HG02970 (cell line): Measurements from ENCODE around the gene ACSM6.
"Not testable (repeated sequence)": the region's sequence is repeated elsewhere in the genome, so short reads cannot be mapped to it uniquely, and the experiment has no call there.

Experiments
- ATAC-seq: cut with Tn5 transposase; IDR thresholded peaks from one replicate; pipeline ENCODE4 v1.9.1; 2021; ENCODE audit warnings: mild to moderate bottlenecking, moderate library complexity, moderate number of reproducible peaks; ENCODE audit not compliant: unreplicated experiment, low FRiP score

Gene ACSM6

DNA sequence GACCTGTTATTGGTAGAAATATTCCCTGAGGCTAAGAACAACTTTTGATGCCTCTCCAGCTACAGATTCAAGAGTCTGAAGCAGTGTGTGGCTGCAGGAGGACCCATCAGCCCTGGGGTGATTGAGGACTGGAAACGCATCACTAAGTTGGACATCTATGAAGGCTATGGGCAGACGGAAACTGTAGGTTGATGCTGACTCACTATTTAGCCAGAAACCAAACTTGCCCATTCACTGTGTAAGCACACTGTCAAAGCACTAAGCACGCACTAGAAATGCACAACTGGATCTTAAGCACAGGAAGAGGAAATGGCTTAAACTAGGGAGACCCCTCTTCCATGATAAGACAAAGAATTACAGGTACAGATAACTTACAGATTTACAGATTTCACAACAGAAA lies 20.8 kb downstream of the ACSM6 start:
- ATAC-seq: no peak

DNA sequence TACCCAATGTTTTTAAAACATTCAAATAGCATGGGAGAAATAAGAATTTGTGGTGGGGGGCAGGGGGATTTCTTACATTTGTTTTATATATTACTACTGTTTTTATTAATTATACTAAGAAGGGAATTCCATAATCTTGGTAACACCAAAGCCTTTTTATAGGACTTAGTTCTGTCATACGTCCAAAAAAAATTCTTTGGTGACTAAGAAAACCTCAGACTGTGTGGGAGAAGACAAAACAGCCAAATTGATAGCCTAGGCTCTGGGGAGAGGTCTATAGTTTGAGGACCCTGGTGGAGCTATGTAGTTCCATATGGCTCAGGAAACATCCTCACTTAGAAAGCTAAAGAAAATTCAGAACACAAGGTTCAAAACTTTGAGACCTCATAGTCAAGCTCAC lies 23.4 kb downstream of the ACSM6 start:
- ATAC-seq: no peak

DNA sequence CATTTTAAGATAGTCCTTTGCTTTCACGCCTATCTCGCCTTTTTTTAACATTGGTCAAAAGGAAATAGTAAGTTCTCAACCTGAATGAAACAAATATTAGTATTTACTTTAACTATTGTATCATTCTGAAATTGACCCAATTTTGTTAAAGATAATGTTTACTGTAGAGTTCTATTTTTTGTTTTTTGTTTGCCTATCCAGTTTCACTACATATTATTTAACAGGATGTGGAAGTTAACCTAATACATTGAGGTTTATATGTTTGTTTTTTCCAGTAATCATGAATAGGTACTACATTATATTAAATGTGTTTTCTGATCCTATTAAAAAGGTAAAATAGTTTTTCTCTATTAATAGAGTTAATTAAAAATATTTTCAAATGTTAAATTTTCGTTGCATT lies 26.5 kb downstream of the ACSM6 start:
- ATAC-seq: no peak

DNA sequence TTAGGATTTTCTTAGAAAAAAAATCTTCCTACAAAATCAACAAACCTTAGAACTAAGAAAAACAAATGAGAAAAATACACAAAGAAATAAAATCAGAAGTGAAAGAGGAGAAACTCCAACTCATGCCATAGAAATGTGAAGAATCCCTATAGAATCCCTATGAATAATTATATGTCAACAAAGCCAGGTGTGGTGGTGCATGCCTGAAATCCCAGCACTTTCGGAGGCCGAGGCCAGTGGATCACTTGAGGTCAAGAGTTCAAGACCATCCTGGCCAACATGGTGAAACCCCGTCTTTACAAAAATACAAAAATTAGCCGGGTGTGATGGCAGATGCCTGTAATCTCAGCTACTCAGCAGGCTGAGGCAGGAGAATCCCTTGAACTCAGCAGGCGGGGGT lies 27.1 kb downstream of the ACSM6 start:
- ATAC-seq: no peak

DNA sequence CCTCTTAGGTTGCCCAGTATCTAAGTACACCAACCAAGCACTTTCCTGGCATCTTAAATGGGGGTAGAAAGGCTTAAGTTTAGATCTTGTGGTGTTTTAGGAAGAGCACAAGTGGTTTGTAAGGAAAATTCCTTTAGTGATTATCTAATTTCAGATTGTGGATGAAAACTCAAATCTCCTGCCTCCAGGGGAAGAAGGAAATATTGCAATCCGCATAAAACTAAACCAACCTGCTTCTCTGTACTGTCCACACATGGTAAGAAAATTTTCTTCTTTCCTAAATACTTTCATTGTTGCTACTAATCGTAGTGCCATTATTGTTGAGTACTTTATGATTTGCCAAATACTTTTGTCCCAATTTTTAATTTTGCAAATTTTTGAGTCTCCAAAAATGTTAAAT lies 31.1 kb downstream of the ACSM6 start:
- ATAC-seq: no peak

DNA sequence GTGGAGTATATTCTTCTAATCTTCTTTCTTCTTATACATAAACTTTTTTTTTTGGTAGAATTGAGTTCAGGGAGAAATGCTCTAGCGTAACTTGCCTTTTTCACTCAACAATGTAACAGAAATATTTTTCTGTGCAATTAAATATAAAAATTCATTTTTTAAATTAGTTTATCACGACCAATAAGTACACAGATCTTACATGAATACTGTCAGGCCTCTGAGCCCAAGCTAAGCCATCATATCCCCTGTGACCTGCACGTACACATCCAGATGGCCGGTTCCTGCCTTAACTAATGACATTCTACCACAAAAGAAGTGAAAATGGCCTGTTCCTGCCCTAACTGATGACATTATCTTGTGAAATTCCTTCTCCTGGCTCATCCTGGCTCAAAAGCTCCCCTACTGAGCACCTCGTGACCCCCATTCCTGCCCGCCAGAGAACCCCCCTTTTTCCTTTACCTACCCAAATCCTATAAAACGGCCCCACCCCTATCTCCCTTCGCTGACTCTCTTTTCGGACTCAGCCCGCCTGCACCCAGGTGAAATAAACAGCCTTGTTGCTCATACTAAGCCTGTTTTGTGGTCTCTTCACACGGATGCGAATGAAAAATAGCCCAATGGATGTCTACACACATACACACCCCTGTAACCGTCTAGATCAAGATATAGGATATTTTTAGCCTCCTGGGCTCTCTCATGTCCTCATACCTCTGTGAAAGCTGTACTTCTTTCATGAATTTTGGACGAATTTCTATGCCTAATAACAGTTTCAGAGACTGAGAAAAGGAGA lies 35.1 kb downstream of the ACSM6 start:
- ATAC-seq: not testable (repeated sequence)

DNA sequence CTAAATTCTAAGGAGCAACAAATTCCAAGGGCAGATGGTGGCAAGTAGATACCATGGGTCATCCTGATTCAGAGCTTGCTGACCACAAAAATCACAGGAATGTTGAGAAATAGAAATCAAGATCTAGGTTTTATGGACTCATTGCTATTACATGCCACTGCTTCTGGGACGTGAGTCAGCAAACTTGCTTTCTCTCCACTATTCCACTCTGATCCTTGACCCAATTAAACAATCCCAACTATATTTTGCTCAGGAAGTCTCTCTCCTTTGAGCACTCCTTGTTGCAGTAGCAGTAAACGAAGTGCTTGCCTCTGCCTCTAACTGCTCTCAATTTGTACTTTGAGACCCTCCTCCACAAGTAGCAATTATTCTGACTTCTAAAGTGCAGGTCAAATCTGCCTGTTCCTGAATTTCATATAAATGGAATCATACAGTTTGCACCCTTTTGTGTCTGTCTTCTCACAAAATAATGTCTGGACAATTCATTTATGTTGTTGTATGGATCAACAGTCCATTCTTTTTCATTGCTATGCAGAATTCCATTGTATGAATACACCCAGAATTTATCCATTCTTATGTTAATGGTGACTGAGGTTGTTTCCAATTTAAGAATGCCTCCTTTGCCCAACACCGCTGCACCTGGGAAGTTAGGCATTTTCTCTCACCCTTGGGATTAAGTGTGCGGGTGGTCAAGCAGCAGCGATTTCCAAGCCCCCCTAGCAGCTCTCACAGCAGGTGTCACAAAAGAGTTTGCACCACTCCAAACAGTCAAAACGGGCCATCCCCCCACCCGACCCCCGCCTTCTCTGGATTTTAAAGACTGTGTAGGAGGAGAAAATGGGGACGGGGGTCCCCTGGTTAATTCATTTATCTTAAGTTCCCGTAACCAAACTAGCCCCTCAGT lies 35.9 kb downstream of the ACSM6 start:
- ATAC-seq: no peak

DNA sequence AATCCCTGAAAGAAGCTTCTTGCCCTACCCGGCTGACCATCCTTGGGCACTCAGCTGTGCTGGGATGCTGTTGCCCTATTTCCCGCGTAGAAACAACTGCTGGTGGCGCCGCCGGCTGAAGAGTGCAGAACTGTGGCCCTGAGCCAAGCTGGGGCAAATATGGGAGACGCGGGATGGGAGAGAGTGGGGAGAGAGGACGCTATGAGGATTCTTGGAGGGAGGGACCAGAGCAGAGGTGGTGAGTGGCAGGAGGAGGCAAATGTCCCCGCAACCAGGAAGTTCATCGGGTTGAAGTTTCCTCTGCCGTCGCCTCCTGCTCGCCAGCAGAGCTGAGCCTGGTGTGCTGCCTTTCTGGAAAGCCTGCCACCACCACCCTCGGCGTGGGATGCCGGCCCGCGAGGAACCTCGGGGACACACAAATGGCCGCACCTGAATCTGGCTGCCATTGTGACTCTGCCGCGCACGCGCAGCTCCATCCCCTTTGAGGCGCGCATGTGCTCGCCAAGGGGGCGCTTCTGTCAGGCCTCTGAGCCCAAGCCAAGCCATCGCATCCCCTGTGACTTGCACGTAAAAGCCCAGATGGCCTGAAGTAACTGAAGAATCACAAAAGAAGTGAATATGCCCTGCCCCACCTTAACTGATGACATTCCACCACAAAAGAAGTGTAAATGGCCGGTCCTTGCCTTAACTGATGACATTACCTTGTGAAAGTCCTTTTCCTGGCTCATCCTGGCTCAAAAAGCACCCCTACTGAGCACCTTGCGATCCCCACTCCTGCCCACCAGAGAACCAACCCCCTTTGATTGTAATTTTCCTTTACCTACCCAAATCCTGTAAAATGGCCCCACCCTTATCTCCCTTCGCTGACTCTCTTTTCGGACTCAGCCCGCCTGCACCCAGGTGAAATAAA lies 36.9 kb downstream of the ACSM6 start:
- ATAC-seq: not testable (repeated sequence)

DNA sequence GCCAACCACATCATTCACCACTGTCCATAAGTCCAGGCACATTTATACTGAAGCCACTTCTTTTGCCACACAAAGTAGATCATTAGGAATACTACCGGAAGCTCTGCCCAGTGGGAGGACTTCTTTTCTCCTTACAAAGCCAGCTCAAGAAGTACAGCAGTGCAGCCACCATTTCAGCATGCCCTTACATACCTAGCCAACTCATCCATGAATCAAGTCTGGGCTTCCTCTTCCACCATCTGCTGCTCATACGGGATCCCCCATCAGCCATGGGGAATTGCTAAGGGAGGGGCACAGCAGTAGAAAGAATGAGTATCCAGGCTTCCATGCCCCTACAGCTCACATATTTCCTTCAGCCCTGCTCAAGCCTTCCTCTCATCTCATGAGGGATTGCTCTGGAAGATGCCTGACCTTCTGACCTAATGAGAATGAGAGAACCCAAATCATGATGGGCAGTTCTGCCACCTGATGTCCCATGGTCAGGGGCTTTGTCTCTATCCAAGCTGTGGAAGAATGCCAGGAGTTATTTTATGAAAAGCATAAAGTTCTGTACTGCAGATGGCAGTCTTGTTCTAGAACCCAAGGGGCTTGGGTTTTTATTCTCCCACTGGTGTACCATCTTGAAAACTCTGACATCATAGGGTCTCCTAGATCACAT lies 39.5 kb downstream of the ACSM6 start:
- no peak for ATAC-seq

DNA sequence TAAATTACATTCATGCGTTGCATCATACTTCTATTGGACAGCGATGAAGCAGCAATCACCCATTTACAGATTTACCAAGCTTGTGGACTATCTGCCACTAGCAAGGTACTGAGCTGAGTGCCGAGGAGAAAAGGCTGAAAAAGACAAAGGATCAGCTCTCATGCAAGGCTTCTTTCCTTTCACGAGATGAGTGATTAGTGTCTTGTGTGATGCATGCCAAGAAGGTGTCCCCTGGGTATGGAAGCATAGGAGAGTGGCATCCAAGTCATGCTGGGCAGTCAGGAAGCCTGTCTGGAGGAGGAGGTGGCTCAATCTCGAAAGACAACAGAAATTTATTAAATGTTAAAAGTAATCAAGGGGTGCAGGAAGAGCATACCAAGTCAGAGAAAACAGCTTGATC lies 40.9 kb downstream of the ACSM6 start:
- no peak for ATAC-seq

DNA sequence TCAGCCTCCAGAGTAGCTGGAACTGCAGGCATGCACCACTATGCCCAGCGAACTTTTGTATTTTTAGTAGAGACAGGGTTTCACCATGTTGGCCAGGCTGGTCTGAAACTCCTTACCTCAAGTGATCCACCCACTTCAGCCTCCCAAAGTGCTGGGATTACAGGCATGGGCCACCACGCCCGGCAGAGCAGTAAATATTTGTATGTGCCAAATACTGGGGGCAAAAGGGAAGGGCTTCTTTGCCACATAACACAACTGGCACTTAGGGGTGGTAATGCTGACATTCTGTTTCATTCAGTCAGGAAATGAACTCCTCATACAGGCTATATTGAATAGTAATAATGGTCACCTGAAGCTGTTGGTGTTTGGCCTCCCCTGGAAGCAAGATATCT lies 41.6 kb downstream of the ACSM6 start:
- ATAC-seq: no peak

DNA sequence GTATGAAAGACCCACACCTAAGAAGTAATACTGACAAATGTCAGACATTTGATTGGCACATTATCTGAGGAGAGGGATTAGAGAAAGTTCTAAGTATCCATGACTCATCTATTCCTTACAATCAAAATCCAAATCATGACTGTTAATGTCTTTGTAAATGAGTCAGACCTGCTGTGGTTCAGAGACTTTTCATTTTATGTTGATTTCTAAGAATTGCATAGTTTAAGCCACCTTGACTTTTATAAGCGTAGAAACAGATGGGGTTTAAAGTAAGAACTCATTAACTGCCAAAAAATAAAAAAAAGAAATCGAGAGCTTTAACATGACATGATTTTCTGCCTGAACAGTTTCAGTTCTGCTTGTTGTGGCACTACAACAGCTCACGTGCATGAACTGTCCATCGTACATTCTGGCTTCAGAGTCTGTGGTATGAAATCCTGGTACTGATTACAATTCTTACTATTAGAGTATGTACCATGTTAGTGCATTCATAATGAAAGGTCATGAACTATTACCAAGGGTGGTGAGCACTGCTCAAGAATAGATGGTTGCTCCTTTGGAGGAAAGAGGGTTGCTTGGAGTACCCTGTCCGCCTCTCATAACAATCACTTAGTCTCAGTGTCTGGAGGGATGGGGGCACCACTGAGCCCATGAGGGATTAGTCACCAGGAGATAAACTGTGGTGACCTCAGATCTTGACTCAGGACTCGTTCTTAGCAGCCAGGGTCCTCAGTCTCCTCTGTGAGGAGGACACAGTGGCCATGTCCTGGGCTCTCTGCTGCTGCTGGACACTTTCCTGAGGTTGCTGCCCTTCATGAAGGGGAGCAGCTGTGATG lies 42.2 kb downstream of the ACSM6 start:
- ATAC-seq: peak; percentile 97

DNA sequence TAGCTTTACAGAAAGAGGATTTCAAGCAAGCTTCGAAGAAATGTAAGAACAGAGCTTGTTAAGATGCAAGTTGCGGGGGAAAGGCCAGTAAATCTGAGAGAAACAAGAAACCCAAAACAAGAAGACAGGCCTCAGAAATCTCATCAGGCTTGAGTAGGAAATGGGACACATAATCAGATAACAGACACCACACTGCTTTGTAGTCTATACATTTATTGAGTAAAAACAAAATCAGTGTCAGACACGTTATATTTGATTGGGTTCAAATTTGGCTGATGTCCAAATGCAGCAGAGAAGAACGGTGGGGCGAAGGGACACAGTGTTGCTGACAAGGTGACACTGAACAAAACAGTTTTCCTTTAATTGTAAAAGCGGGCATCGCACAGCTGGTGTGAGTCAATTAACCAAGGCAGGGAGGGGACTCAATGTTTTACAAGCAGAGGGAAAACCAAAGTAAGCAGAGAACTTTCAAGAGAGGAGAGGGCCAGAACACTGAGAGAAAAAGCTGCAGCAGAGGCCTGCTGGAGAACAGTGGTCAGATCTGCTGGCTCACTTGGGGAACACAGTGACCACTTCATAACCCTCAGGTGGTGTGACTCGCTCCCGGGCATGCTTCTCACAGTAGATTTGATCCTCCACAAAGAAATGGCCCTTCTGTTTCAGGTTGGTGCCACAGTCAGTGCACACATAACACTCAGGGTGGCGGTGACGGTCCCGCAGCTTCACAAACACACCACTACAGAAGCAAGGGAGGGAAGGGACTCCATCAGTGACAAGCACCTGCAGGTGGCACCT lies 43.5 kb downstream of the ACSM6 start:
- no peak for ATAC-seq

DNA sequence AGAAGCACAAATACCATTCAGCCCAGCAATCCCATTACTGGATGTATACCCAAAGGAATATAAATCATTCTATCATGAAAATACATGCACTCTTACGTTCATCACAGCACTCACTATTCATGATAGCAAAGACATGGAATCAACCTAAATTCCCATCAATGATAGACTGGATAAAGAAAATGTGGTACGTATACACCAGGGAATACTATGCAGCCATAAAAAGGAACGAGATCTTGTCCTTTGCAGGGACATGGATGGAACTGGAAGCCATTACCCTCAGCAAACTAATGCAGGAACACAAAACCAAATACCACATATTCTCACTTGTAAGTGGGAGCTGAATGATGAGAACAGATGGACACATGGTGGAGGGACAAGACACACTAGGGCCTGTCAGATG lies 46.1 kb downstream of the ACSM6 start:
- not testable (repeated sequence) for ATAC-seq

DNA sequence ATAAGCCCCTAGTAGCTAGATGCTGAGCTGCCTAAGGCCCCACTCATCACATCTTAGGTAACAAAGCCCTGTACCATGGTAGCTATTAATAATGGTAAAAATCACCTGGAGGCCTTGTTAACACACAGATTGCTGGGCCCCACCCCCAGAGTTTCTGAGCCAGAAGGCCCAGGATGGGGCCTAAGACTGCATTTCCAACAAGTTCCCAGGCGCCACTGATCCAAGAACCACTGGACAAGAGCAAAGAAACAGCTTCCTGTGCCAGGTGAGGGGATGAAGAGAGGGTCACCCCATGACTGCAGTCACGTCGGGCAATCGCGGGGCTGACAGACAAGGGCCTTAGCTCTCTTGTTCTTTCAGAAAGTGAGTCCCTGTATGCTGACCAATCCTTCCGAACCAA lies 46.8 kb downstream of the ACSM6 start:
- ATAC-seq: no peak

DNA sequence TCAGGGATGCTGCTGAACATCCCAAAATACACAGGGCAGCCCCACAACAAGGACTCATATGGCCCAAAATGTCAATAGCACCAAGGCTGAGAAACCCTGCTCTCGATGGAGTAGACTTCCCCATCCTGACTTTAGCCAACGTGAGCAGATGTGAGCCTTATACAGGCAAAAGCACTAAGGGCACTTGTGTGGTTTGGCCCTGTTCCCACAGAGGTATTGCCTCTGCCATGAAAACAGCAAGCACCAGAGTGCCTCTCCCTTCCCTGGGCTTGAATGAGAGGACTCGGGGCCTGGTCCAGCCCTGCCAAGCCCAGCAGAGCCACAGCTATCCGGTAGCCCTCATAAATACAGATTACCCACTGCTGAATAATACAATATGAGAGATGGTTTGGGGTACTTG lies 47.5 kb downstream of the ACSM6 start:
- no peak for ATAC-seq

DNA sequence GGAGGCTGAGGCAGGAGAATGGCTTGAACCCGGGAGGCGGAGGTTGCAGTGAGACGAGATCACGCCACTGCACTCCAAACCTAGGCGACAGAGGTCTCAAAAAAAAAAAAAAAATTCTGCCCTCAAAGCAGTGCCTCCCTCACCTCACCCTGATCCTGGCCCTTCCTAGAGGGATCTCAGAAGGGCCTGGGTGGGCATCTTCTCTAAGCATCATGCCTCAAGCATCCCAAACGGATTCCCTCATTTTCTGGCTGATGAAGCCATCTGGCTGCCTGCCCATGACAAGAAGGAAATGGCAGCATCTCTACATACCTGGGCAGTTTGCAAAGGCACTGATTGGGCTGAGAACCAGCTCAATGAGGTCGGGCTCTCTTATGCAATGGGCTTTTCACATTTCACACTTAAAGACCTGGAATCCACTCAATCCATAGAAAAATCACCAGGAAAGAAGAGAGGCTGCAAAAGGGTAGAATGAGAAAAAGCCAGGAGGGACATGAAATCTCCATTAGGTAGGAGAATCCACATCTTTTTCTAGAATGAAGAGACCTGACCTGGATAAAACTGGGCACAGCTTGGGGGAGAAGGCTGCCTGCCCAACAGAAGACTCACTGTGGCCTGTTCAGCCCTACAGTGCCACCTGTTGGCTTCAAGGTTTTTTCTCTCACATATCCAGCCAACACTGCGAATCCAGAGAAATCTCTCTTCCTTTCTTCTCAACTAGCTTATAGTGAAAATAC lies 48.7 kb downstream of the ACSM6 start:
- no peak for ATAC-seq

DNA sequence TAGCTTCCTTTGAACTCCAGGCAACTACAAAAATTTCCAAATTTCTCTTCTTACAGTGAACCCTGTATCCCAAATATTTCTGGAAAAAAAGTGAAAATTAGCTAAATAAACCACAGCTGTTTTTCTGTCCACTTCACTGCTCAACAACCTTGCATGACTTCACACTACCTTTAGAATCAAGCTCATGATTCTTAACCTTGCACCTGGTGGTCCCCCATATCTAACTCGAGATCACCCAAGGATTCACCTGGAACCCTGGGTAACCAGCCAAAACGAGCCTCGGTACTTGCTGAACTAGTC lies 49.2 kb downstream of the ACSM6 start:
- no peak for ATAC-seq
